ENCODE data around the gene METTL15. TPM values are rescaled to one million over a fixed set of nuclear protein-coding genes. Genes with fewer than 3 reads are reported as not detected.
A peak's percentile ranks its signal among the peaks of the same experiment; 100 is the strongest.

The METTL15 gene
- total and polyA plus RNA-seq, 3 donors from 2014 or later = 8.2 to 25.7 (median 14.8) TPM

GRCh38 chr11:28104425-28104824 is 3.8 kb upstream of the METTL15 start:
- no peak for TF ChIP-seq CTCF (IDR thresholded peaks at IDR 0.05)
- TF ChIP-seq POLR2A (IDR thresholded peaks at IDR 0.05) = no peak
- no peak overlapping the region for H3K4me3 ChIP-seq
- 81 to 97% methylated on average over 1 of the region's 1 CpG for WGBS, 2 donors
- H3K27ac ChIP-seq = no peak overlapping the region
- no peak for DNase-seq
- H3K27me3 ChIP-seq = no peaks in the 10 kb centered on the region
- H3K36me3 ChIP-seq (ENCODE audit: low read depth, missing control alignments) = no peaks in the 10 kb centered on the region
- intact Hi-C loops (cut with DNase I; ENCODE audit: low total_unique reads) = no loop called here
- H3K9me3 ChIP-seq = no peaks in the 10 kb centered on the region
- H3K4me1 ChIP-seq = peaks cover 6% of the 10 kb centered on the region

- Histone ChIP-seq H3K27me3 (no peaks in the 10 kb centered on the region), H3K9me3 (no peaks in the 10 kb centered on the region), H3K36me3 (ENCODE audit: low read depth, missing control alignments) (no peaks in the 10 kb centered on the region), H3K4me1 (peaks cover 11% of the 10 kb centered on the region), H3K27ac (no peak overlapping the region), H3K4me3 (no peak overlapping the region)
- no peak for DNase-seq
- TF ChIP-seq CTCF (IDR thresholded peaks at IDR 0.05) = no peak
- WGBS, 2 donors = 89 to 95% methylated on average over 2 of the region's 2 CpGs
- intact Hi-C loops (cut with DNase I; ENCODE audit: low total_unique reads) = no loop called here
Measured at GRCh38 chr11:28104984-28105383, 3.2 kb upstream of the METTL15 start.

GRCh38 chr11:28105869-28106268 is 2.3 kb upstream of the METTL15 start:
- Histone ChIP-seq H3K4me1 (peaks cover 14% of the 10 kb centered on the region), H3K27me3 (no peaks in the 10 kb centered on the region), H3K9me3 (no peaks in the 10 kb centered on the region), H3K36me3 (ENCODE audit: low read depth, missing control alignments) (no peaks in the 10 kb centered on the region), H3K27ac (no peak overlapping the region), H3K4me3 (no peak overlapping the region)
- DNase-seq = no peak
- intact Hi-C loops (cut with DNase I; ENCODE audit: low total_unique reads) = no loop called here
- 77 to 84% methylated on average over 5 of the region's 5 CpGs for WGBS, 2 donors
- no peak for TF ChIP-seq CTCF (IDR thresholded peaks at IDR 0.05)
- TF ChIP-seq POLR2A (IDR thresholded peaks at IDR 0.05) = no peak

GRCh38 chr11:28106353-28107043 is 1.7 kb upstream of the METTL15 start:
- Histone ChIP-seq H3K9me3 (no peaks in the 10 kb centered on the region), H3K4me3 (no peak overlapping the region), H3K36me3 (ENCODE audit: low read depth, missing control alignments) (no peaks in the 10 kb centered on the region), H3K27ac (no peak overlapping the region), H3K27me3 (no peaks in the 10 kb centered on the region), H3K4me1 (peaks cover 21% of the 10 kb centered on the region)
- 66% methylated on average over 14 of the region's 14 CpGs for WGBS, 2 donors
- intact Hi-C loops (cut with DNase I; ENCODE audit: low total_unique reads) = no loop called here
- DNase-seq = no peak
- TF ChIP-seq POLR2A (IDR thresholded peaks at IDR 0.05) = no peak
- no peak for TF ChIP-seq CTCF (IDR thresholded peaks at IDR 0.05)

GRCh38 chr11:28107191-28107749 is 918 bp upstream of the METTL15 start:
- H3K9me3 ChIP-seq = no peaks in the 10 kb centered on the region
- H3K27me3 ChIP-seq = no peaks in the 10 kb centered on the region
- no peaks in the 10 kb centered on the region for H3K36me3 ChIP-seq (ENCODE audit: low read depth, missing control alignments)
- 1 to 2% methylated on average over 11 of the region's 11 CpGs for WGBS, 2 donors
- H3K4me1 ChIP-seq = peaks cover 22% of the 10 kb centered on the region
- DNase-seq = no peak
- no peak for TF ChIP-seq POLR2A (IDR thresholded peaks at IDR 0.05)
- TF ChIP-seq CTCF (IDR thresholded peaks at IDR 0.05) = no peak
- peak overlapping the region in 1 of 2 donors; percentile 66 for H3K27ac ChIP-seq
- intact Hi-C loops (cut with DNase I; ENCODE audit: low total_unique reads) = no loop called here
- H3K4me3 ChIP-seq = peak overlapping the region; percentile 56 to 74
